HG03066 (cell line): ENCODE measurements around the gene CLEC16A.

ENCODE experiments used
- ATAC-seq: cut with Tn5 transposase; IDR thresholded peaks from one replicate; pipeline ENCODE4 v1.9.1; 2021; ENCODE audit warnings: low read depth; ENCODE audit not compliant: unreplicated experiment

Gene CLEC16A

GRCh38 chr16:11106726-11107125 is 162.4 kb downstream of the CLEC16A start:
- ATAC-seq = no peak

- ATAC-seq = no peak
These were observed 163.6 kb downstream of the CLEC16A start for GRCh38 chr16:11107780-11108465.

GRCh38 chr16:11108466-11108805 is 164.1 kb downstream of the CLEC16A start:
- ATAC-seq = no peak

- no peak for ATAC-seq
These were observed 165.2 kb downstream of the CLEC16A start for GRCh38 chr16:11109566-11109965.

GRCh38 chr16:11111150-11111549 is 166.8 kb downstream of the CLEC16A start:
- ATAC-seq = no peak

- no peak for ATAC-seq
These were observed 167.7 kb downstream of the CLEC16A start for GRCh38 chr16:11111856-11112634.

GRCh38 chr16:11112723-11113348 is 168.5 kb downstream of the CLEC16A start:
- ATAC-seq = no peak

GRCh38 chr16:11114366-11115164 is 170.2 kb downstream of the CLEC16A start:
- ATAC-seq = no peak

- no peak for ATAC-seq
These were observed 173.3 kb downstream of the CLEC16A start for GRCh38 chr16:11117576-11118211.

- no peak for ATAC-seq
These were observed 174.1 kb downstream of the CLEC16A start for GRCh38 chr16:11118479-11118878.

- no peak for ATAC-seq
These were observed 176.8 kb downstream of the CLEC16A start for GRCh38 chr16:11121083-11121608.

GRCh38 chr16:11121914-11122692 is 177.7 kb downstream of the CLEC16A start:
- ATAC-seq = no peak

- ATAC-seq = no peak
These were observed 179.3 kb downstream of the CLEC16A start for GRCh38 chr16:11123666-11124065.

- no peak for ATAC-seq
These were observed 181.6 kb downstream of the CLEC16A start for GRCh38 chr16:11125936-11126335.

GRCh38 chr16:11126399-11127054 is 182.2 kb downstream of the CLEC16A start:
- ATAC-seq = no peak

- no peak for ATAC-seq
These were observed 183.3 kb downstream of the CLEC16A start for GRCh38 chr16:11127610-11128195.

GRCh38 chr16:11128211-11129141 is 184.1 kb downstream of the CLEC16A start:
- no peak for ATAC-seq
